A549 treated with dexamethasone at 1 μM for 4 hours (cell line): ENCODE data around the gene KPNA2. TPM values are rescaled to one million over a fixed set of nuclear protein-coding genes. Genes with fewer than 3 reads are reported as not detected.

Source experiments
- total RNA-seq: library from RNA; stranded (reverse); fragments of 200-300 nt; extraction: Qiagen RNA extraction; gene quantifications from 5 replicates; pipeline ENCODE4 v1.2.3, GENCODE V29; 2022

KPNA2 gene
- total RNA-seq: 460 to 498 TPM (median 482 TPM) in 5 replicates

DNA sequence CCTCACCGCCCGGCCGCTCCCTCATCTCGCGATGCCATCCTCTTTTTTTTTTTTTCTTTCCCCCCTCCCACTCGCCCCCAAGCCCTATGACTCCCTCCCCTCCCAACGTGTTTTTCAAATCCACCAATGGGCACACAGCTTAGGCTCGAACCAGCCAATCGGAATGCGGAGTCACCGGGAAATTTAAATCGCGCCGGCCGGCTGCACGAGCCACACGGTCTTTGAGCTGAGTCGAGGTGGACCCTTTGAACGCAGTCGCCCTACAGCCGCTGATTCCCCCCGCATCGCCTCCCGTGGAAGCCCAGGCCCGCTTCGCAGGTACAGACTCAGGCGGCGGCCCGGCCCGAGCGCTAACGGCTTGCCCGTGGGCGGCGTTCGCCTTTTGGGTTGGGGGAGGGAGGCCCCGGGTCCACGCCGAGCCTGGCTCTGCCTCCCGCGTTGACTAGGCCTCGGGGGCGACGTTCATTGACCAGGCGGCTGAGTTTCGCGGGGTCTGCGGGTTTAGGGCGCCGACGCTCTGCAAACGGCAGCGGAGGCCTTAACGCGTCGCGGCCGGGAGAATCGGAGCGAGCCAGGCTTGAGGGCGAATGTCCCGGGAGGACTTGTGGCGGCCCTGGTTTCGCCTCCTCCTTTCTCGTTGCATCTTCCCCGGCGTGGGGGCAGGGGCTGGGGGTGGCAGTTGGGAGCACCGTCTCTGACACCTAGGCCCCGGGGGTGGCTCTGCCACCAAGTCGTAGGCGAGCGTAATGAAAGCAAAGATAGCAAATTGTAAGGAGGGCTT, at the start of gene KPNA2:
Gene KPNA2 (plus strand): TSS at position 213 of the 781 bp plus-strand sequence. CDS start 1,398 bp downstream, outside the sequence.

DNA sequence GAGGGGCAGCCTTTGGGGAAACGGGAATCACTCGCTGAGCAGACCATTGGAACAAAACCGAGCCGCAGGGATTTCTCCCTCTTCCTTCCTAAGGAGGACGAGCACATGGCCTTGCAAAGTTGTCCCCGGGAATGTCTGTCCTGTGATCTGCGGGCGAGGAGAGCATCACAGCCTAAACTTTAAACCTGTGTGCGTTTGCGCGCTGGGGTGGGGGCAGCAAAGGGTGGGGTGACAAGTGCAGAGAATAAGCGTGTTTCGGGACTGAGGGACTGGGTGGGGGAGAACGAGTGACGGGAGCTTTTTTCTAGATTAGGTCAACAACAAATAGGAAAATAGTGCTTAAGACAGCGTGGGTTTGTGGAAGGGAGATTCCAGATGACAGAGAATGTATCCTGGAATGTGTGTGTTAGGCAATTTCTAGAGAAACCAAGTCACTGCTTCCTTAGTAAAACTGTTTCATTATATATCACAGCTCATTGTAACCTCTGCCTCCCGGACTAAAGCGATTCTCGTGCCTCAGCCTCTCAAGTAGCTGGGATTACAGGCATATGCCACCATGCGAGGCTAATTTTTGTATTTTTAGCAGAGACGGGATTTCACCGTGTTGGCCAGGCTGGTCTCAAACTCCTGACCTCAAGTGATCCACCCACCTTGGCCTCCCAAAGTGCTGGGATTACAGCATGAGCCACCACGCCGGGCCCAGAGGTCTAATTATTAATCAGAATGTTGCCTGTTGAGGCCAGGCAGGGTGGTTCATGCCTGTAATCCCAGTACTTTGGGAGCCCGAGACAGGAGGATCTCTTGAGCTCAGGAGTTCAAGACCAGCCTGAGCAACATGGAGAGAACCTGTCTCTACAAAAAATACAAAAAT, 39.0 kb upstream of the KPNA2 start, which contains the start of gene C17orf58:
Gene C17orf58 (minus strand): TSS at position 169 of the 871 bp plus-strand sequence. CDS start 271 bp downstream, outside the sequence.

Other genes starting within 250 kb of the KPNA2 start
- 35.3 to 52.6 TPM (median 47.7 TPM) in 5 replicates for gene BPTF, start 210.2 kb upstream of the KPNA2 start, total RNA-seq
- gene C17orf58, start 39.3 kb upstream of the KPNA2 start, total RNA-seq: 16.7 to 18.5 TPM (median 17.2 TPM) in 5 replicates
- 114 to 134 TPM (median 131 TPM) in 5 replicates for gene AMZ2, start 212.3 kb downstream of the KPNA2 start, total RNA-seq